Astrocyte of the hippocampus (primary cell): ENCODE results near the gene HLA-DPB1.

Source experiments
- DNase-seq: peaks from one replicate; pipeline ENCODE4 v3.0.0; 2011; ENCODE audit warnings: low read depth, low spot score

HLA-DPB1 gene

GRCh38 chr6:33128318-33128717 is 52.5 kb downstream of the HLA-DPB1 start:
- DNase-seq: no peak

- DNase-seq: no peak
Observed at GRCh38 chr6:33132081-33132524, 56.3 kb downstream of the HLA-DPB1 start.

GRCh38 chr6:33136310-33136900 is 60.6 kb downstream of the HLA-DPB1 start:
- no peak for DNase-seq
